Subcutaneous preadipocyte (primary cell): Measurements from ENCODE around the gene UROD. TPM values are rescaled to one million over a fixed set of nuclear protein-coding genes. Genes with fewer than 3 reads are reported as not detected.

Source experiments
- total RNA-seq: library from RNA; depleted of rRNA; stranded (reverse); fragments of >200 nt; gene quantifications from 2 replicates; pipeline ENCODE4 v1.2.3, GENCODE V29; 2012

The UROD gene
- total RNA-seq = 112 and 128 TPM in 2 replicates

GRCh38 chr1:45011837-45012638 lies at the start of gene UROD:
Gene UROD, plus strand, starts transcription at chr1:45012254. Its CDS starts 12 bp downstream, at chr1:45012266.

GRCh38 chr1:45010855-45011811 lies 921 bp upstream of the UROD start, which contains the start of gene HECTD3:
Gene HECTD3, minus strand, starts transcription at chr1:45011324. Its CDS starts 67 bp downstream, at chr1:45011257.

Other genes with a start within 250 kb of the UROD start
- gene RPS8, start 236.7 kb upstream of the UROD start, total RNA-seq = 928 and 1,821 TPM in 2 replicates
- not detected in 2 replicates for gene BEST4, start 224.1 kb upstream of the UROD start, total RNA-seq
- 23.1 and 41.8 TPM in 2 replicates for gene PLK3, start 211.9 kb upstream of the UROD start, total RNA-seq
- not detected in 2 replicates for gene DYNLT4, start 204.9 kb upstream of the UROD start, total RNA-seq
- 3.7 and 7.4 TPM in 2 replicates for gene BTBD19, start 203.7 kb upstream of the UROD start, total RNA-seq
- 0.20 and 0.37 TPM in 2 replicates for gene PTCH2, start 169.0 kb upstream of the UROD start, total RNA-seq
- gene EIF2B3, start 25.7 kb upstream of the UROD start, total RNA-seq = 44.4 and 47.0 TPM in 2 replicates
- 21.7 and 27.2 TPM in 2 replicates for gene HECTD3, start 930 bp upstream of the UROD start, total RNA-seq
- 0.20 and 0.37 TPM in 2 replicates for gene ZSWIM5, start 194.4 kb downstream of the UROD start, total RNA-seq